ENCODE measurements around the gene ACOT7.

The ACOT7 gene, protein sequence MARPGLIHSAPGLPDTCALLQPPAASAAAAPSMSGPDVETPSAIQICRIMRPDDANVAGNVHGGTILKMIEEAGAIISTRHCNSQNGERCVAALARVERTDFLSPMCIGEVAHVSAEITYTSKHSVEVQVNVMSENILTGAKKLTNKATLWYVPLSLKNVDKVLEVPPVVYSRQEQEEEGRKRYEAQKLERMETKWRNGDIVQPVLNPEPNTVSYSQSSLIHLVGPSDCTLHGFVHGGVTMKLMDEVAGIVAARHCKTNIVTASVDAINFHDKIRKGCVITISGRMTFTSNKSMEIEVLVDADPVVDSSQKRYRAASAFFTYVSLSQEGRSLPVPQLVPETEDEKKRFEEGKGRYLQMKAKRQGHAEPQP

DNA sequence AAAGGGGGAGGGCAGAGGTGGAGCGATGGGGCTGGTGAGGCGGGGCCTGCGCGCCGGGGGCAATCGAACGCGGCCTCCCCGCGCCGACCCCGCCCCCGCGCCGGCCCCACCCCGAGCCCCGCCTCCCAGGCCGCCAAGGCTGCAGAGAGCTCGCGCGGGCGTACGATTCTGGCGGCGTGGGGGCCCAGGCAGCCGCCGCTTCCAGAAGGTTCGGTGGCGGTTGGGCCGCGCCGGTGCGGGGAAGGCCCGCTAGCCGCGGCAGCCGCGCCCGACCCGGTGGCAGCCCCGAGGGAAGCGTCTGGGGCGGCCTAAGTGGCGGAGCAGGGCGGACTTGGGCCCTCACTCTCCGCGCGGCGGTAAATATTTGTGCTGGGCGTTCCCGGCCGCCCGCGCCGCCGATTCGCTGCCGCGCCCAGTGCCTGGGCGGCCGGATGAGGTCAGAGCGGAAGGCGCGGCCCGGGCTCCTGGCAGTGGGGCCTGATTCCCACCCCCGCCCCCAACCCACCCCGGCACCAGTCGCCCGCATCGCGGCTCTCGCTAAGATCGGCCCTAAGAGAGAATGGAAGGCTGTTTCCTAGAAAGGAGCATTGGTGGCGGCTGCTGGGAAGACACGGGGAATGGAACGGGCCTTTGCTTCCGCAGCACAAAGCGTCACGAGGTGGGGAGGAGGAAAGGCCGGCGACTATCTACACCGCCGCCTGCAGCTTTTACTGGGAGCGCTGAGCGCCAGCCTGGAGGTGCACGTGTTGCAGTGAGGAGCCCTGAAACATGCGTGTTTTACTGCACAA, at the start of gene ACOT7:
Gene ACOT7, minus strand, starts transcription at position 368 of the 788 bp plus-strand sequence. CDS start 368 bp downstream, outside the sequence.
- Histone ChIP-seq H3K9ac (peak within 1 kb of the TSS; percentile 97), H2AFZ (ENCODE audit: low read depth) (peak within 1 kb of the TSS; percentile 89), H3K4me1 (ENCODE audit: low read depth, poor library complexity, severe bottlenecking) (peaks cover 23% of the 10 kb centered on the region), H3K27ac (peak within 1 kb of the TSS; percentile 98), H3K4me2 (peak within 1 kb of the TSS; percentile 98), H4K20me1 (ENCODE audit: insufficient read depth) (no peaks in the 10 kb centered on the region), H3K36me3 (ENCODE audit: insufficient read depth) (no peaks in the 10 kb centered on the region; the same call in 1 of the 2 replicates), H3K4me3 (IDR thresholded peaks at IDR 0.05; ENCODE audit: insufficient read depth, low read depth, low read length) (peak within 1 kb of the TSS; percentile 82), H3K27me3 (ENCODE audit: insufficient read depth, low read depth) (no peaks in the 10 kb centered on the region), H3K79me2 (ENCODE audit: insufficient read depth, low read depth) (peaks cover 32% of the 10 kb centered on the region; the same call in 1 of the 2 replicates)
- TF ChIP-seq, protein P1, sequence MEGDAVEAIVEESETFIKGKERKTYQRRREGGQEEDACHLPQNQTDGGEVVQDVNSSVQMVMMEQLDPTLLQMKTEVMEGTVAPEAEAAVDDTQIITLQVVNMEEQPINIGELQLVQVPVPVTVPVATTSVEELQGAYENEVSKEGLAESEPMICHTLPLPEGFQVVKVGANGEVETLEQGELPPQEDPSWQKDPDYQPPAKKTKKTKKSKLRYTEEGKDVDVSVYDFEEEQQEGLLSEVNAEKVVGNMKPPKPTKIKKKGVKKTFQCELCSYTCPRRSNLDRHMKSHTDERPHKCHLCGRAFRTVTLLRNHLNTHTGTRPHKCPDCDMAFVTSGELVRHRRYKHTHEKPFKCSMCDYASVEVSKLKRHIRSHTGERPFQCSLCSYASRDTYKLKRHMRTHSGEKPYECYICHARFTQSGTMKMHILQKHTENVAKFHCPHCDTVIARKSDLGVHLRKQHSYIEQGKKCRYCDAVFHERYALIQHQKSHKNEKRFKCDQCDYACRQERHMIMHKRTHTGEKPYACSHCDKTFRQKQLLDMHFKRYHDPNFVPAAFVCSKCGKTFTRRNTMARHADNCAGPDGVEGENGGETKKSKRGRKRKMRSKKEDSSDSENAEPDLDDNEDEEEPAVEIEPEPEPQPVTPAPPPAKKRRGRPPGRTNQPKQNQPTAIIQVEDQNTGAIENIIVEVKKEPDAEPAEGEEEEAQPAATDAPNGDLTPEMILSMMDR (conservative IDR thresholded peaks at IDR 0.05; ENCODE audit: low read depth, low read length), result no peak

DNA sequence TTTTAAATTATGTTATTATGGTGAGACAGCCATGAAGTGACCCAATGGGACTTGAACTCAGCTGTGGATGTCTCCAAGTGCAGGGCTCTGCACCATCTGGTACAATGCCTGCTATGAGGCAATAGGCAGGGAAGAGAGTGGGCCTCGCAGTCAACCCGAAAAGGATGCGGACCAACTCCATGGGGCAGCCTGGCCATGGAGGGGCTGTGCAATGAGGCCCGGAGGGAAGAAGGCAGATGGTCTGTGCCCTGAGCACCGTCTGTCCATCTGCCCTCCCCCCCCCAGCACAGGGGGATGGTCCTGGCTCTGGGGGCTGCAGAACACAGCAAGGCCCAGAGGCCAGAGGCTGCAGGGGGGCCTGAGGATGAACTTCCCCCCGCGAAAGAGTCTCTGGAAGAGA, 48.0 kb upstream of the ACOT7 start:
- Histone ChIP-seq H3K4me1 (ENCODE audit: low read depth, poor library complexity, severe bottlenecking) (no peaks in the 10 kb centered on the region), H3K27me3 (ENCODE audit: insufficient read depth, low read depth) (peaks cover 69% of the 10 kb centered on the region), H4K20me1 (ENCODE audit: insufficient read depth) (no peaks in the 10 kb centered on the region), H3K27ac (no peak overlapping the region), H3K4me2 (no peak overlapping the region), H2AFZ (ENCODE audit: low read depth) (no peak overlapping the region), H3K36me3 (ENCODE audit: insufficient read depth) (no peaks in the 10 kb centered on the region), H3K4me3 (IDR thresholded peaks at IDR 0.05; ENCODE audit: insufficient read depth, low read depth, low read length) (no peak overlapping the region), H3K79me2 (ENCODE audit: insufficient read depth, low read depth) (no peaks in the 10 kb centered on the region), H3K9ac (no peak overlapping the region)
- TF ChIP-seq, protein P1 (conservative IDR thresholded peaks at IDR 0.05; ENCODE audit: low read depth, low read length), result no peak

GRCh38 chr1:6440198-6441126, 46.9 kb upstream of the ACOT7 start:
- Histone ChIP-seq H3K4me2 (peak overlapping the region; percentile 30), H2AFZ (ENCODE audit: low read depth) (peak overlapping the region; percentile 54), H3K36me3 (ENCODE audit: insufficient read depth) (no peaks in the 10 kb centered on the region), H3K79me2 (ENCODE audit: insufficient read depth, low read depth) (no peaks in the 10 kb centered on the region), H3K27ac (no peak overlapping the region), H3K27me3 (ENCODE audit: insufficient read depth, low read depth) (peaks cover 77% of the 10 kb centered on the region), H3K9ac (no peak overlapping the region), H3K4me3 (IDR thresholded peaks at IDR 0.05; ENCODE audit: insufficient read depth, low read depth, low read length) (no peak overlapping the region), H4K20me1 (ENCODE audit: insufficient read depth) (no peaks in the 10 kb centered on the region), H3K4me1 (ENCODE audit: low read depth, poor library complexity, severe bottlenecking) (no peaks in the 10 kb centered on the region)
- TF ChIP-seq, protein P1 (conservative IDR thresholded peaks at IDR 0.05; ENCODE audit: low read depth, low read length), result peak; percentile 35

GRCh38 chr1:6438047-6438525, 44.5 kb upstream of the ACOT7 start:
- no peak overlapping the region for H3K4me2 ChIP-seq
- H3K27me3 ChIP-seq (ENCODE audit: insufficient read depth, low read depth), result peaks cover 88% of the 10 kb centered on the region
- H2AFZ ChIP-seq (ENCODE audit: low read depth), result no peak overlapping the region
- no peaks in the 10 kb centered on the region for H3K36me3 ChIP-seq (ENCODE audit: insufficient read depth)
- H3K9ac ChIP-seq, result no peak overlapping the region
- H3K4me3 ChIP-seq (IDR thresholded peaks at IDR 0.05; ENCODE audit: insufficient read depth, low read depth, low read length), result no peak overlapping the region
- H3K27ac ChIP-seq, result no peak overlapping the region
- H4K20me1 ChIP-seq (ENCODE audit: insufficient read depth), result no peaks in the 10 kb centered on the region
- no peaks in the 10 kb centered on the region for H3K79me2 ChIP-seq (ENCODE audit: insufficient read depth, low read depth)
- no peaks in the 10 kb centered on the region for H3K4me1 ChIP-seq (ENCODE audit: low read depth, poor library complexity, severe bottlenecking)
- TF ChIP-seq, protein P1 (conservative IDR thresholded peaks at IDR 0.05; ENCODE audit: low read depth, low read length), result peak; percentile 91
